T-helper 1 cell treated with Interleukin-12 subunit alpha and Interleukin-12 subunit beta and Interleukin-4 antibody, amounts not matched to agents 30 μg/mL and 1 μg/mL, for 36 hours (primary cell): Measurements from ENCODE around the gene SERPINF2.
"Not testable (repeated sequence)": the region's sequence is repeated elsewhere in the genome, so short reads cannot be mapped to it uniquely, and the experiment has no call there.

Source experiments
- H3K27ac Mint-ChIP-seq: one replicate; pipeline ENCODE4 v1.8.0; 2021; ENCODE audit warnings: mild to moderate bottlenecking, mixed read lengths
- H3K27me3 Mint-ChIP-seq: one replicate; pipeline ENCODE4 v1.8.0; 2021; ENCODE audit warnings: low read depth, mixed read lengths
- H3K36me3 Mint-ChIP-seq: one replicate; pipeline ENCODE4 v1.8.0; 2021; ENCODE audit warnings: low read depth, mixed read lengths
- H3K4me1 Mint-ChIP-seq: one replicate; pipeline ENCODE4 v1.8.0; 2021; ENCODE audit warnings: low read depth, mixed read lengths
- H3K4me3 Mint-ChIP-seq: one replicate; pipeline ENCODE4 v1.8.0; 2021; ENCODE audit warnings: mild to moderate bottlenecking, moderate library complexity, mixed read lengths
- H3K9me3 Mint-ChIP-seq: one replicate; pipeline ENCODE4 v1.8.0; 2021; ENCODE audit warnings: mixed read lengths

SERPINF2 gene

DNA sequence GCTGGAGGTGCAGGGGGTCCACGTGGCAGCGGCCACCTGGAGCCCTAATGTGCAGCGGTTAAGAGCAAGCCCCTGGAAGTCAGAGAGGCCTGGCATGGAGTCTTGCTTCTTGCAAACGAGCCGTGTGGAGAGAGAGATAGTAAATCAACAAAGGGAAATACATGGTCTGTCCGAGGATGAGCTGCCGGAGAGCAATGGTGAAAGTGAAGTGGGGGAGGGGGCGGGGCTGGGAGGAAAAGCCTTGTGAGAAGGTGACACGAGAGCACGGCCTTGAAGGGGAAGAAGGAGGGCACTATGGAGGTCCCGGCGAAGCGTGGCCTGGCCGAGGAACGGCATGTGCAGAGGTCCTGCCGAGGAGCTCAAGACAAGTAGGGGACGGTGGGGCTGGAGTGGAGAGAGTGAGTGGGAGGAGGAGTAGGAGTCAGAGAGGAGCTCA, 13.2 kb downstream of the SERPINF2 start:
- Mint-ChIP-seq H3K4me3 (no peak overlapping the region), H3K4me1 (peaks cover 3% of the 10 kb centered on the region), H3K9me3 (no peaks in the 10 kb centered on the region), H3K27ac (no peak overlapping the region), H3K36me3 (no peaks in the 10 kb centered on the region), H3K27me3 (peaks cover 3% of the 10 kb centered on the region)

DNA sequence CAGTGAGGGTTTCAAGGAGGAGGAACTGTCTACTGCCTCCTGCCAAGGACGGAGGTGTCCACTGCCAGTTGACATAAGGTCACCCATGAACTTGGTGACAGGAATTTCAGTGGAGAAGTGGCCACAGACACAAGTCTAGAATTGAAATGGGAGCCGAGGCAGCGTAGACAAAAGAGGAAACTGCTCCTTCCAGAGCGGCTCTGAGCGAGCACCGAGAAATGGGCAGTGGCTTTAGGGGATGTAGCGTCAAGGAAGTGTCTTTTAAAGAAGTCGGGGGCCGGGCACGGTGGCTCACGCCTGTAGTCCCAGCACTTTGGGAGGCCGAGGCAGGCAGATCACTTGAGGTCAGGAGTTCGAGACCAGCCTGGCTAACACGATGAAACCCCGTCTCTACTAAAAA, 16.1 kb downstream of the SERPINF2 start:
- H3K36me3 Mint-ChIP-seq: no peaks in the 10 kb centered on the region
- H3K27me3 Mint-ChIP-seq: peaks cover 3% of the 10 kb centered on the region
- H3K4me1 Mint-ChIP-seq: peaks cover 16% of the 10 kb centered on the region
- H3K9me3 Mint-ChIP-seq: no peaks in the 10 kb centered on the region
- no peak overlapping the region for H3K4me3 Mint-ChIP-seq
- no peak overlapping the region for H3K27ac Mint-ChIP-seq

DNA sequence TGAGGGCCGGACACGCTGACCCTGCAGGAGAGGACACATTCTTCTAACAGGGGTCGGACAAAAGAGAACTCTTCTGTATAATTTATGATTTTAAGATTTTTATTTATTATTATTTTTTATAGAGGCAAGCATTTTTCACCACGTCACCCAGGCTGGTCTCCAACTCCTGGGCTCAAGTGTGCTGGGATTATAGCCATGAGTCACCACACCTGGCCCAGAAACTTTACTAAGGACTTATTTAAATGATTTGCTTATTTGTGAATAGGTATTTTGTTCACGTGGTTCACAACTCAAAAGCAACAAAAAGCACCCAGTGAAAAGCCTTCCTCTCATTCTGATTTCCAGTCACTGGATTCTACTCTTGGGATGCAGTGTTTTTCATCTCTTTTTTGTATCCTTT, 16.9 kb downstream of the SERPINF2 start:
- no peak overlapping the region for H3K27ac Mint-ChIP-seq
- no peaks in the 10 kb centered on the region for H3K9me3 Mint-ChIP-seq
- H3K36me3 Mint-ChIP-seq: peaks cover 4% of the 10 kb centered on the region
- no peak overlapping the region for H3K4me3 Mint-ChIP-seq
- peaks cover 3% of the 10 kb centered on the region for H3K27me3 Mint-ChIP-seq
- H3K4me1 Mint-ChIP-seq: peaks cover 23% of the 10 kb centered on the region

DNA sequence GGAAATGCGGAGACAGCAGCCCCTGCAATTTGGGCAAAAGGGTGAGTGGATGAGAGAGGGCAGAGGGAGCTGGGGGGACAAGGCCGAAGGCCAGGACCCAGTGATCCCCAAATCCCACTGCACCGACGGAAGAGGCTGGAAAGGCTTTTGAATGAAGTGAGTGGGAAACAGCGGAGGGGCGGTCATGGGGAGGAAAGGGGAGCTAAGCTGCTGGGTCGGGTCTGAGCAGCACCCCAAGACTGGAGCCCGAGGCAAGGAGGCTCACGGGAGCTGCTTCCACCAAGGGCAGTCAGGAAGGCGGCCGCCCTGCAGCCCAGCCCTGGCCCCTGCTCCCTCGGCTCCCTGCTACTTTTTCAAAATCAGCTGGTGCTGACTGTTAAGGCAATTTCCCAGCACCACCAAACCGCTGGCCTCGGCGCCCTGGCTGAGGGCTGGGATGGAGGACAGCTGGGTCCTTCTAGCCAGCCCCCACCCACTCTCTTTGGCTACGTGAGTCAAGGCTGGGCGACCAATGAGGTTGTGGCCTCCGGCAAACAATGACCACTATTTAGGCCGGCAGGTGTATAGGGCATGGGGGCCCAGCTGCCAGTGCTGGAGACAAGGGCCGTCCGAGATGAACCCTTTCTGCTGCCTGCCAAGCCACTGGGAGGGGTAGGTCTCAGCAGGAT, 19.7 kb downstream of the SERPINF2 start:
- no peaks in the 10 kb centered on the region for H3K9me3 Mint-ChIP-seq
- H3K36me3 Mint-ChIP-seq: peaks cover 4% of the 10 kb centered on the region
- H3K27ac Mint-ChIP-seq: peak overlapping the region; percentile 65
- peaks cover 24% of the 10 kb centered on the region for H3K4me1 Mint-ChIP-seq
- H3K27me3 Mint-ChIP-seq: no peaks in the 10 kb centered on the region
- H3K4me3 Mint-ChIP-seq: no peak overlapping the region

DNA sequence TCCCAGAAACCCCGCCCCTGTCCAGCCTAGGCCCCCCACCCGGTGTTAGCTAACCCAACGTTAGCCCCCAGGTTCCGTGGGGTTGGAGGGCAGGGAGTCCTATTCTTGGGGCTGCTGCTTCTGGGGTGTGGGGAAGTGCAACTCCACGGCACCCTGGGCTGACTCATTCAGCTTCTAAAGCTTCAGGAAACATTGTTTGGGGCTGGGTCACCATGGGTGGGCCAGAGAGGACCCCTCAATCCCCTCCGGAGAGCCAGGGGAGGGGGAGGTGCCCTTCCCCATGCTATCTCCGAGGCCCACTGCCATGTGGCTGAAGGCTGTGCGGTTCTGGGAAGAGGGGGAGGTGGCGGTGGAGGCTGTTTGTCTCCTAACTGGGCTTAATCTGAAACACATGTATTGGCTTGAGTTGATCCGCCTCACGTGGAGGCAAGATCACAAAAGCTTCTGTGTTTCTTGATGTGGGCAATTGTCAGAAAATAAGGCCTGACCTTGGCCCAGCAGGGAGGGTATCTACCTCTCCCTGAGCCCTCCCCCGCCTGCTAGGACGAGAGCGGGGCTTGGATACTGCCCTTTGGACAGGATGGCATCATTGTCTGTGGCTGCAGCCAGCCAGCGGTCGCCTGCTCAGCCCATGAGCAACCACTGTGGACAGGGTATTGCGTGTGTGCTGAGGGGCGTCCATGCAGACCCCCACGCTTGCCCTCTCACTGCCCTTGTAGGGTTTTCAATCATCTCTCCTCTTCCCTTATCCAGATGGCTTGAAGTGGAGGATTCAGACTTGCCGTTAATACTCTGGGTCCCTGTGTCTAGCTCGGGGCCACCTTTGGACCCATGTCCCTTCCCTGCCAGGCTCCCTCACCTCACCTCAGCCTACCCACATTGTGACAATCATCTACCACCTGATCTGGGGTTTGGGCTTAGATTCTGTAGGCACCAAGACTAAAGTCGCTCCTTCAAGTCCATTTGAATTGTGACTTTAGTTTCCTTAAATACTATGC, 20.5 kb downstream of the SERPINF2 start:
- peak overlapping the region; percentile 54 for H3K4me3 Mint-ChIP-seq
- peak overlapping the region; percentile 91 for H3K27ac Mint-ChIP-seq
- H3K4me1 Mint-ChIP-seq: peaks cover 26% of the 10 kb centered on the region
- no peaks in the 10 kb centered on the region for H3K9me3 Mint-ChIP-seq
- H3K36me3 Mint-ChIP-seq: peaks cover 4% of the 10 kb centered on the region
- H3K27me3 Mint-ChIP-seq: no peaks in the 10 kb centered on the region

DNA sequence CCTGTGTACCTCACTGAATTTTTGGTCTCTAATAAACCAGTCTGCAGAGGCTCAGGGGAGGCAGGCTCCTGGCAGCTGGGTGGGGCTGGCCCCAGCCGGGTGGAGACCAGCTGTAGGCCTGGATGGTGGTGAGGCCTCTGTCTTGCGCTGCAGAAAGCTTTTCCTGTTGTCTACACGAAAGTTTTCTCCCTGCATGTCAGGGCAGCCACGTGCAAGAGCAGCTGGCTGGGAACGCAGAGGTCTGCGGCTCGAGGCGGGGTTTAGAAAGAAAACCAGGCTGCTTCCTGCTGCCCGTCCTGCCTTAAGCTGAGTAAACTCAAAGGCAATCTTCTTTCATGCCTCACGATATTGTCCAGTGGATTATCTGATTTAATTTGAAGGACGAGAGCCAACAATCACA, 21.6 kb downstream of the SERPINF2 start:
- no peaks in the 10 kb centered on the region for H3K9me3 Mint-ChIP-seq
- H3K4me3 Mint-ChIP-seq: peak overlapping the region; percentile 54
- H3K36me3 Mint-ChIP-seq: peaks cover 4% of the 10 kb centered on the region
- H3K4me1 Mint-ChIP-seq: peaks cover 24% of the 10 kb centered on the region
- H3K27me3 Mint-ChIP-seq: no peaks in the 10 kb centered on the region
- peak overlapping the region; percentile 91 for H3K27ac Mint-ChIP-seq

DNA sequence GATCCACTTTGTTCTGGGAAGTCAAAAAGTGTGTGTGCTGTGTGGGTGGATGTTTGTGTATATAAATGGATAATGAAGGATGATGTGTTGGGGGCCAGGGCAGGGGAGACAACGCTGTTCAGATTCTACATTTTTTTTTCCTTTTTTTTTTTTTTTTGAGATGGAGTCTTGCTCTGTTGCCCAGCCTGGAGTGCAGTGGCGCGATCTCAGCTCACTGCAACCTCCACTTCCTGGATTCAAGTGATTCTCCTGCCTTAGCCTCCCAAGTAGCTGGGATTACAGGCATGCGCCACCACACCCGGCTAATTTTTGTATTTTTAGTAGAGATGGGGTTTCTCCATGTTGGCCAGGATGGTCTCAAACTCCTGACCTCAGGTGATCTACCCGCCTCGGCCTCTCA, 22.0 kb downstream of the SERPINF2 start:
- not testable (repeated sequence) for H3K36me3 Mint-ChIP-seq, H3K9me3 Mint-ChIP-seq, H3K27me3 Mint-ChIP-seq
- peak overlapping the region; percentile 91 for H3K27ac Mint-ChIP-seq
- peaks cover 24% of the 10 kb centered on the region for H3K4me1 Mint-ChIP-seq
- peak overlapping the region; percentile 54 for H3K4me3 Mint-ChIP-seq

DNA sequence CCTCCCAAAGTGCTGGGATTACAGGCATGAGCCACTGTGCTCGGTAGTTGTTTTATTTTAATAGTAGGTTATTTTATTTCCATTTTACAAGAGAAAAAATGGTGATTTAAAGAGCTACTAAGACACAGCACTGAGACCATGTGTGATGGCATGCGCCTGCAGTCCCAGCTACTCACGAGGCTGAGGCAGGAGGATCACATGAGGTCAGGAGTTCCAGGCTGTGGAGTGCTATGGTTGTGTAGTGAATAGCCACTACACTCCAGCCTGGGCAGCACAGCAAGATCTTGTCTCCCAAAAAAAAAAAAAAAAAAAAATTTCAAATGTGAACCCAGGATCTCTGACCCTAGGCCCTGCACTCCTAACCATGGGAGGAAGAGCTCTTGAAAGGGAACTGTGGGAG, 22.9 kb downstream of the SERPINF2 start:
- H3K27ac Mint-ChIP-seq: no peak overlapping the region
- H3K27me3 Mint-ChIP-seq: no peaks in the 10 kb centered on the region
- H3K4me1 Mint-ChIP-seq: peaks cover 23% of the 10 kb centered on the region
- H3K4me3 Mint-ChIP-seq: no peak overlapping the region
- H3K36me3 Mint-ChIP-seq: peaks cover 4% of the 10 kb centered on the region
- H3K9me3 Mint-ChIP-seq: no peaks in the 10 kb centered on the region

DNA sequence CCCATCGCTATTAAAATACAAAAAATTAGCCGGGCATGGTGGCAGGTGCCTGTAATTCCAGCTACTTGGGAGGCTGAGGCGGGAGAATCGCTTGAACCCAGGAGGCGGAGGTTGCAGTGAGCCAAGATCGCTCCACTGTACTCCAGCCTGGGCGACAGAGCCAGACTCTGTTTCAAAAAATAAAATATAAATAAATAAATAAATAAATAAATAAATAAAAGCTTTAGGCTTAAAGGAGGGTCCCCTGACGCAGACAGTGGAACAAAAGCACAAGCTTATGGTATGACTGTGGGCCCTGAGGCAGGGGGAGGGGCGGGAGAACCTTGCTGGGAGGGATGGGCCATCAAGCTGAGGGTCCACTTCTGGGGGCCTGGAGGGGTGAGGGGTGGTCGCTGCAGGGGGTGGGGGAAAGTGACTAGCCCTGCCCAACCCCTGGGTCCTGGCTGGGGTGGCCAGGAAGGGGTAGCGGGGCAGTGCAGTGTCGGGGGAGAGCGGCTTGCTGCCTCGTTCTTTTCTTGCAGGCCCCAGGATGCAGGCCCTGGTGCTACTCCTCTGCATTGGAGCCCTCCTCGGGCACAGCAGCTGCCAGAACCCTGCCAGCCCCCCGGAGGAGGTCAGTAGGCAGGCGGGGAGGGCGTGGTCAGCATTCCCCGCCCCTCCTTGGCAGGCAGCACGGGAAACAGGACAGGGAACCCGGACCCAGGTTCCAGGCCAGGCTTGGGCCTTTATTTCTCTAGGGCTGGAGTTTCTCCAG, 23.9 kb downstream of the SERPINF2 start:
- Mint-ChIP-seq H3K4me3 (no peak overlapping the region), H3K27me3 (no peaks in the 10 kb centered on the region), H3K4me1 (peaks cover 21% of the 10 kb centered on the region), H3K9me3 (no peaks in the 10 kb centered on the region), H3K36me3 (peaks cover 4% of the 10 kb centered on the region), H3K27ac (no peak overlapping the region)

DNA sequence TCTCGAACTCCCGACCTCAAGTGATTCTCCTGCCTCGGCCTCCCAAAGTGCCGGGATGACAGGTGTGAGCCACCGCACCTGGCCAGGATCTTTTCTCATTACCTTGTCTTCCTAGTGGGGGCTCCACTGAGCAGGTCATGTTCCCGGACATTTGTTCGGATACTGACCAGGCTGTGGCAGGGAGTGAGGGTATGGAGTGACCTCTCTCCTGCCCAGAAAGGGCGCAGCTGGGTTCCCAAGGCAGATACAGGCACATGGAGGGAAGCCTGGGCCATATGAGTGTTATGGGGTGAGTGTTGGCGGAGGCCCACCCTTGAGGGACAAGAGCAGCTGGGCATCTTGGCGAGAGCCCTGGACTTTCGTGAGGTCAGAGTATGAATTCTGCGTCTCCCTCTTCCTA, 24.7 kb downstream of the SERPINF2 start:
- H3K4me1 Mint-ChIP-seq: peaks cover 18% of the 10 kb centered on the region
- no peak overlapping the region for H3K27ac Mint-ChIP-seq
- H3K9me3 Mint-ChIP-seq: no peaks in the 10 kb centered on the region
- H3K36me3 Mint-ChIP-seq: peaks cover 4% of the 10 kb centered on the region
- H3K4me3 Mint-ChIP-seq: no peak overlapping the region
- H3K27me3 Mint-ChIP-seq: no peaks in the 10 kb centered on the region

DNA sequence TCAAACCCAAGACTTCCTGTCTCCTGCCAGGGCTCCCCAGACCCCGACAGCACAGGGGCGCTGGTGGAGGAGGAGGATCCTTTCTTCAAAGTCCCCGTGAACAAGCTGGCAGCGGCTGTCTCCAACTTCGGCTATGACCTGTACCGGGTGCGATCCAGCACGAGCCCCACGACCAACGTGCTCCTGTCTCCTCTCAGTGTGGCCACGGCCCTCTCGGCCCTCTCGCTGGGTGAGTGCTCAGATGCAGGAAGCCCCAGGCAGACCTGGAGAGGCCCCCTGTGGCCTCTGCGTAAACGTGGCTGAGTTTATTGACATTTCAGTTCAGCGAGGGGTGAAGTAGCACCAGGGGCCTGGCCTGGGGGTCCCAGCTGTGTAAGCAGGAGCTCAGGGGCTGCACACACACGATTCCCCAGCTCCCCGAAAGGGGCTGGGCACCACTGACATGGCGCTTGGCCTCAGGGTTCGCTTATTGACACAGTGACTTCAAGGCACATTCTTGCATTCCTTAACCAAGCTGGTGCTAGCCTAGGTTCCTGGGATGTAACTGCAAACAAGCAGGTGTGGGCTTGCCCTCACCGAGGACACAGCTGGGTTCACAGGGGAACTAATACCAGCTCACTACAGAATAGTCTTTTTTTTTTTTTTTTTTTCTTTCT, 27.3 kb downstream of the SERPINF2 start:
- Mint-ChIP-seq H3K4me3 (no peak overlapping the region), H3K36me3 (no peaks in the 10 kb centered on the region), H3K4me1 (peaks cover 5% of the 10 kb centered on the region), H3K27me3 (no peaks in the 10 kb centered on the region), H3K9me3 (no peaks in the 10 kb centered on the region), H3K27ac (no peak overlapping the region)

DNA sequence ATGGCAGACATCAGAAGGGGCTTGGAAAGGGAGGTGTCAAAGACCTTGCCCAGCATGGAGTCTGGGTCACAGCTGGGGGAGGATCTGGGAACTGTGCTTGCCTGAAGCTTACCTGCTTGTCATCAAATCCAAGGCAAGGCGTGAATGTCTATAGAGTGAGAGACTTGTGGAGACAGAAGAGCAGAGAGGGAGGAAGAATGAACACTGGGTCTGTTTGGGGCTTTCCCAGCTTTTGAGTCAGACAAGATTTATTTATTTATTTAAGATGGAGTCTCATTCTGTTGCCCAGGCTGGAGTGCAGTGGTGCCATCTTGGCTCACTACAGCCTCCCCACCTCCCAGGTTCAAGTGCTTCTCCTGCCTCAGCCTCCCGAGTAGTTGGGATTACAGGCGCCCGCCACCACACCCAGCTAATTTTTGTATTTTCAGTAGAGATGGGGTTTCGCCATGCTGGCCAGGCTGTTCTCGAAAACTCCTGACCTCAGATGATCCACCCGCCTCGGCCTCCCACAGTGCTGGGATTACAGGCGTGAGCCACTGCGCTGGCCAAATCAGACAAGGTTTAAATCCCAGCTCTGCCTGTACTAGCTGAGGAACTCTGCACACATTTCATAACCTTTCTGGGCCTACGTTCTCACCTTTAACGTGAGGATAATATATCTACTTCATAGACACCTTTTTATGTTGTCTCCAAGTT, 30.5 kb downstream of the SERPINF2 start:
- not testable (repeated sequence) for H3K9me3 Mint-ChIP-seq, H3K4me1 Mint-ChIP-seq, H3K27me3 Mint-ChIP-seq, H3K4me3 Mint-ChIP-seq
- H3K27ac Mint-ChIP-seq: peak overlapping the region; percentile 20
- H3K36me3 Mint-ChIP-seq: peaks cover 11% of the 10 kb centered on the region

DNA sequence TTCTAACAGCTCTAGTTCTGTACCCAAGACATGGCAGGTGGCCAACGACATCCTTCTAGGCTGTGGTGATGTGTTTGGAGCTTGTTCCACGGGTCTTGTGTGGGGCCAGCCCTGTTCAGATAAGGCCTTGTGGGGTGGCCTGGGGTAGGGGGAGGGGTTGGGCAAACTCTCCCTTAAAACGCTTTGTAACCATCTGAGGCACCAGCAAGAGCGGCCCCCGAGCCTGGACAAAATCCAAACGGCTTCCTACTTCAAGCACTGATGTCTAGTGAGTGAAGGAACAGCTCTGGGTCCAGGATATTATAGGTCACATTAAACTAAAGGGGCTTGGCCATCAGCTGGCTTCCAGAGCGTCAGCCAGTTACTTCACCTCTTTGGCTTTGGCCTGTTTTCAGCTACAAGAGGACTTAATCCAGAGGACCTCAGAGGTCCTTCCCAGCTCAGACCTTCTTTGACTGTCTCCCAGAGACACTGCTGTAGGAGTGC, 31.1 kb downstream of the SERPINF2 start:
- Mint-ChIP-seq H3K36me3 (peaks cover 12% of the 10 kb centered on the region), H3K27ac (peak overlapping the region; percentile 20), H3K27me3 (no peaks in the 10 kb centered on the region), H3K9me3 (no peaks in the 10 kb centered on the region), H3K4me1 (peaks cover 2% of the 10 kb centered on the region), H3K4me3 (no peak overlapping the region)
